Brain pericyte (primary cell): ENCODE results near the gene NAP1L4.

Experiments
- DNase-seq: peaks from one replicate; pipeline ENCODE4 v3.0.0-alpha.2; 2012; ENCODE audit warnings: low read depth, low spot score

Gene NAP1L4

GRCh38 chr11:3010521-3011275, 18.6 kb upstream of the NAP1L4 start:
- DNase-seq: no peak

GRCh38 chr11:3010004-3010403, 17.9 kb upstream of the NAP1L4 start:
- no peak for DNase-seq

GRCh38 chr11:3009481-3009880, 17.4 kb upstream of the NAP1L4 start:
- DNase-seq: no peak

GRCh38 chr11:3008746-3009336, 16.7 kb upstream of the NAP1L4 start:
- no peak for DNase-seq

GRCh38 chr11:3007404-3008010, 15.4 kb upstream of the NAP1L4 start:
- DNase-seq: no peak

- DNase-seq: no peak
Measured at GRCh38 chr11:3006505-3007260, 14.6 kb upstream of the NAP1L4 start.

GRCh38 chr11:3004481-3004880, 12.4 kb upstream of the NAP1L4 start:
- no peak for DNase-seq

GRCh38 chr11:3003396-3004231, 11.5 kb upstream of the NAP1L4 start:
- no peak for DNase-seq

GRCh38 chr11:3002871-3003270, 10.7 kb upstream of the NAP1L4 start:
- DNase-seq: no peak

GRCh38 chr11:3002351-3002861, 10.3 kb upstream of the NAP1L4 start:
- DNase-seq: no peak

GRCh38 chr11:3001496-3001895, 9.4 kb upstream of the NAP1L4 start:
- DNase-seq: no peak

GRCh38 chr11:3000032-3000961, 8.2 kb upstream of the NAP1L4 start:
- peak; percentile 74 for DNase-seq

- DNase-seq: no peak
Measured at GRCh38 chr11:2999464-2999998, 7.4 kb upstream of the NAP1L4 start.

- no peak for DNase-seq
Measured at GRCh38 chr11:2998073-2998850, 6.1 kb upstream of the NAP1L4 start.

- DNase-seq: no peak
Measured at GRCh38 chr11:2997406-2997805, 5.3 kb upstream of the NAP1L4 start.

GRCh38 chr11:2996976-2997375, 4.8 kb upstream of the NAP1L4 start:
- DNase-seq: no peak

GRCh38 chr11:2995893-2996554, 3.9 kb upstream of the NAP1L4 start:
- DNase-seq: no peak

- no peak for DNase-seq
Measured at GRCh38 chr11:2995031-2995561, 3.0 kb upstream of the NAP1L4 start.
